GM18508 (cell line): ENCODE measurements around the gene DRD3.

Source experiments
- ATAC-seq: cut with Tn5 transposase; IDR thresholded peaks from one replicate; pipeline ENCODE4 v1.9.1; 2021; ENCODE audit warnings: moderate number of reproducible peaks; ENCODE audit not compliant: insufficient read depth, unreplicated experiment

Gene DRD3

DNA sequence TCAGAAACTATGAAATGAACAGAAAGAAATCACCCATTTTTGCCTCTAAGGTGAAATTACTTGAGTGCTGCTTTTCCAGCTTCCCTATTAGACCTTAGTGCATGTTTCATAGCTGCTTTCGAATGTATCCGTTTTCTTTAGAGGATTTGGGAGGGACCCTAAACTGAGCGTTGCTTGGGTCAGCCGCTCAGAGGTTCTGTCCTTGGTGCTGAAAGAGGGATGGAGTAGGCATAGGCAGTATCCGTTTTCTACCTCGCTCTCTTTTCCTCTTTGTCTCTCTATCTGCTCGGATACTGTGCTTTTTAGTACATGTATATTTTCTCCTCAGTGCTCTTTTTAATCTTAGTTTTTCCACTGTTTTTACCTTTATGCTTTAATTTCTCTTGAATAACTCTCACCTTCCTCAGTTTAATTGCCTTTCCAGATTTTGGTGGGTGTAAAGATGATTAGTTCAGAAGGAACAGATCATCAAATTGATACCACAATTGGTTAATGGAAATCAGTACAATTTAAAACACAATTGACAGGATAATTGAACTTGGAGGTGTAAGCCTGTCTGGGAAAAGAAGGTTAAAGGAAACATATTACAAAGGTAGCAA, at the start of gene DRD3:
DRD3 (minus strand) TSS at position 283 of the 599 bp plus-strand sequence. CDS start 7,060 bp downstream, outside the sequence.
- no peak for ATAC-seq

DNA sequence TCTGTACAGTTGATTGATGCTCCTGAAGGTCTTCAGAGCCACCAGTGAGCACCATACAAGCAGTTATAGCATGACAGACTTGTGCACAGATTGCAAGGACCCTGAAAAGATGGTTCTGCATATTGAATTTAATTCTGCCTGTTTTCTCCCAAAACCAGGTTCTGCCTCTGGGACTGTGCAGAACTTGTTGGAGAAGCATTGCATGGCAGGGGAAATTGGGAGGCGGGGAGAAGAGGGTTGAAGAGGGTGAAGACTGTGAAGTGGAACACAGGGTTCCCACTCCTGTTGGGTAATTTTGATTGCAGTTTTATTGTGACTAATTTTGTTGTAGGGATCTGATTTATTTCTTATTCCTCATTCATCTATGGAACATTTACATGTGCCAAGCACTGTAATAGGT, 48.2 kb upstream of the DRD3 start:
- ATAC-seq: no peak

DNA sequence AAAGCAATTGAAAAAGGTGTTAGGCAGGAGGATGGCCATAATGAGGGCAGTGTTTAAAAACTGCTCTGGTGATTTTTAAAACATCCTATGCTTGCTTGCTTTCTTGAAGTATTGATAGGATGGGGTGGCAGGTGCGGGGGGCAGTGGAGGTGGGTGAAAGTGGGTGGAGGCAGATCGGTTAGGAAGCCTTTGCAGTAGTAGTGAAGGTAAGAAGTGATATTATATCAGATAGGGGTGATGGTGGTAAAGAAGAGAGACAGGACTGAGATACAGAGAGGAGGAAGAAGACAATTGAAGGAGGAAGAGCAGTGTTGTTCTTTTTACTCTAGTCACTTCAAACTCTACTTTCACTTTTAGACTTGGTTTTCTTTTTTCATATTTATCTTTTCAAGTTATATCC, 47.5 kb upstream of the DRD3 start:
- no peak for ATAC-seq

DNA sequence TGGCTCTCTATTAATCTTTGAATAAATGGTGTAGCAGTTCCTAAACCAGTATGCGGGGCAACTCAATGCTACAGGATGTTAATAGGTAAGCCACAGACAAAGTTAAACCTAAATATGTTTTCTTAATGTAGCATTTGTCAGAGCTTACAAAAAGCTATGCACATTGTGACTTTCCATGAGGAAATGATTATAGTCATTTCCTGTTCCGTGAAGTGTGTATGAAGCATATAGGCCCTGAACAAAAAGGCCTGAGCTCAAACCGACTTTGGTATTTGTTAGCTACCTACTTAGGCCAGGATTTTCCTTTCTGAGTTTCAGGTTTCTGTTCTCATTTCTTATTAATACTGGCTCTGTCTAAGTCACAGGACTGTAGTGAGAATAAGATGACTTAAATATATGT, 44.3 kb upstream of the DRD3 start:
- ATAC-seq: peak; percentile 78

DNA sequence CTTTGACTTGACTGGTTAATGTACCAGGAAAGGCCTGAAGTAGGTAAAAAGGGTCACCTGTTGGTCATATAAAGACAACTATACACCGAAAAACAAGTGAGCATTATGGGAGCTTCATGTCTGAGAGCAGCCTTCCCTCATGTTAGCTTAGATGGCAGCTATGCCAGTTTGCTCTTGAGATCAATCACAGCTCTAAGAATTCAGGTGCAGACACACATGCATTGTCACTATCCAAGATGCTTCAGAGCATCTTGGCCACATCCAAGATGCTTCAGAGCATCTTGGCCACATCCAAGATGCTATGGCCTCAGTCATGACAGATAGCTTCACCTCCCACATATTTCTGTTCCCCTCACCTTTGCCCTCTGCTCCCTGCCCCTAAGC, 43.0 kb upstream of the DRD3 start:
- ATAC-seq: no peak

DNA sequence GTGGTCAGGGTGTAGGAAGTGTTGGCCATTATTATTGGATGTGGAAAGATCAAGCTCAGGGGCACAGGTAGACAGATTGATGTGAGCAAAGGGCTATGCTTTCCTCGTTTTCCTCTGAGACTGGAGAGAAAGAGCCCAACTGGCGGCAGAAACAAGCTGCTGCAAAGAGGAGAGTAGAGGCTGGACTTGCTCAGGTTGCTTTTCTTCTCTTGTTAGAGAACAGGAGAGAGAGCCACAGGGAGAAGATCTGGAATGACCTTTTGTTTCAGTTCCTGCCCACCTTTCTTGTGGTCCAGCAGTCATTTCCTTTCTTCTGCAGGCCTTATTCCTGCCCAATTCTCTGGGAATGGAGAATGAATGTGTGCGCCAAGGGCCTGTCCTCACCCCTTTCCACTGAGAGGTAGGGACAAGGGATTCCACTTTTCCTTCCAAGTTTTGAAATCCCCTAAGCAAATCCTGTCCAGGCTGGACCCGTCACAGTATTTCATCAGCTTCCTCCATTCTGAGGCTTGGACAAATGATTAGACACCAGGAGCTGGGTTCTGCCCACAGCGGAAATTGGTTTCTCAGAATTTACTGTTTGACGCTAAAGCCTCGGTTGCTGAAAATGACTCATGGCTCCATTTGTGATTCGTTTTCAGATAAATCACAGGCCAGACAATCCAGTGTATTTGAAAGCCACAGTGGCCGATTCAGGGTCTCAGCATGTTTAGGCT, 42.5 kb upstream of the DRD3 start:
- no peak for ATAC-seq

DNA sequence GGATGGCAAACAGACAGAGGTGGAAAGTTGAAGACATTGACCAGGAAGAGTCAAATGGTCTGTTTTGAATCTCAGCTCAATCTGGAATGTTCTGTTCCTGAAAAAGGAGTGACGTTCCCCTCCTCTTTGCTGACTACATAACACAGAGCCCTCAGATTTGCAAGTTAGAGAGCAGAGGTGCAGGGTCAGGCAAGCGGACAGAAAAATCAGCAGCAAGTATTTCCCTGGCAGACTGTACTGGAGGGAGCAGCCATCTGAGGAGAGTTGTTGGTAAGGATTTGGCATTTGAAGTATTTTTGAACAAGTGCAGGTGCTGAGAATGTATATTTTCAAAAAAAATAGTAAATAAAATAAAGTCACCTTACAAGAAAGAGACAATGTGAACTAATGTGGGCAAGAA, 40.9 kb upstream of the DRD3 start:
- no peak for ATAC-seq

DNA sequence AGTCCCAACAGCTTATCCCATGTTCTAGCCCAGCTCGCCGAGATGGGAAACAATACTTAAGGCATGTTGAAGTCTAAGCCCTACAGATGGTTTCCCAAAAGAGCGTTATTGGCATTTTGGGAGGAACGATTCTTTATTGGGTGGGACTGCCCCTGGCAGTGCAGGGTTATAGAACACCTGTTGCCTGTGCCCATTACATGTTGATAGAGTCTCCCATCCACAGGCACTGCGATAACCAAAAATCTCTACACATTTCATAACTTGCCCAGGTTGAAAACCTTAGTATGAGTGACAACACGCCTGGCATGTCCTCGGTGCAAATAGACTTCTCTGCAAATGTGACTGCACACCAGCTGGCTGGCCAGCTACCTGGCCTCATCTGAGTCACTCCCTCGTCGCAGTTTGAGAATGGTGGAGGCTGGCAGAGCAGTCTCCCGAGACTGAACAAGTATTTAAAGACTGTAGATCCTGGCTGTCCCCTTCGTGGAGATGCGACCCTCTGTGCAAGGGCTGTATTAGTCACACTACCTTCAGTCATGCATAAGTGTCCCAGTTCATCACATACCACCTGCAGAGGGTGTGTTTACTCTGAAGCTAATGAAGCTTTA, 39.8 kb upstream of the DRD3 start:
- ATAC-seq: no peak

DNA sequence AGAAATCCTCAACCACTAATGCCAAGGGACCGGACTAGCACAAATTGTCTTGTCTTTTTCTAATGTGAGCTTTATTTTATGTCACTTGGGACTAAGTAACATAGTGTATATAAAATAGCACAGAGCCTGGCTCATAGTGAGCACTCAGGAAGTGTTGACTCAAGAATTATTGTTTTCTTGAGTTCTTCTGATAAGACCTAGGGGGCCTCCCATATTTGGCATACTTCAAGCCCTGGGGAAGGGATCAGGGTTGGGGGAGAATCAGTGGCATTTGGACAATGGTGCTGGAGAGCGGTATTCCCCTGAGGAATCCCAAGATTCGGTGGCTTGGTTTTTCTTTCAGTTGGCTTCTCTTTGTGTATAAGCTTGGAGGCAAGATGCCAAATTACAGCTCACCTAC, 39.2 kb upstream of the DRD3 start:
- ATAC-seq: no peak

DNA sequence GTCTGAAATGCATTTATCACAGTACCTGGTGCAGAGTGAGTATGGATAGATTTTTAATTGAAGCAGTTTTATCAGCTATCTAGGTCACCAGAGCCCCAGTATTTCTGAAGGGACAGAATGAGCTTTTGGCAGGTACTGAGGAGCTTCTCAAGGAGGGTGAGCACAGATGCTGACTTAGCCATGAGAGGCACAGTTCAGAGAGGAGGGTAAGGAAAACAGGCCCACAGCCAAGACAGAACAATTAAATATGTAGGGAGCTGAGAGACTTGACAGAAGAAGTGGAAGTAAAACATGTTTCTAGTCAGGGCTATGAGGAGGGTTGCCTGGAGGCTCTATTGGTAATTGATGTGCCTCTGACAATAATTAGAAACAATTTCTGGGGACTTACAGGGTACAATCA, 38.4 kb upstream of the DRD3 start:
- no peak for ATAC-seq

DNA sequence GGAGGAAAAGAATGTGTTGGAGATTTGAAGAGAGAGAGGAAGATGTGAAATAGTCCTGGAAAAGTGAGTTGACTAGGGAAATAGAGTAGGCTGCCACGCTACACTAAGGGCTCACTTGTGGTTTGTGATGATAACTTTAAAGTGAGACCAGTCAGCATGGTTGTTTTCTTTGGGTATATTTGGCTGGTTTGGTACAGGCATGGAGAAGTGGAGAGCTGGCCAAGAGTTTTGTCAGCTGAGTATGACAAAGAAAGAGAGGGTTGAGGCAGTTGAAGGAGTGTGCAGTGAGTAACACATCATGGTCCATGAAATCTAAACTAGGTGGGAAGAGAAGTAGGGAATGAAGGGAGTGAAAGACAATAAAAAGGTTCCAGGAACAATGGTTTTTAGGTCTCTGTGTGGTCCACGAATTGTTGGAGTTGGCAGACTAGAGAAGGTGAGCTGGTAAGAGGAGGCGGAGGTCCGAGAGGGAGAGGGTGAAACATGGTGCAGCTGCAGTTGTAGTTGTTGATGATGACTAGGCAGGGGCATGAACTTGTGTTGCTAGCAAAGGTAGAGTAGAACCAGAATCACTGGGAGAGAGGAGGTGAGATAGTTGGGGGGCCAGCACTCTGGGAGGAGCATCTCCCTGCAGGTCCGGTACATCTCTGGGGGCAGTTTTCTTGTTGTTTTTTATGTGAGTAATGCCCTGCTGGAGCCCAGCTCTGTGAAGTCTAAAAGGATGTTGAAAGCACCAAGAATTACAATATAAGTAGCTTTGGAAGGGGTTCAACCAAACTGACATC, 37.5 kb upstream of the DRD3 start:
- no peak for ATAC-seq

DNA sequence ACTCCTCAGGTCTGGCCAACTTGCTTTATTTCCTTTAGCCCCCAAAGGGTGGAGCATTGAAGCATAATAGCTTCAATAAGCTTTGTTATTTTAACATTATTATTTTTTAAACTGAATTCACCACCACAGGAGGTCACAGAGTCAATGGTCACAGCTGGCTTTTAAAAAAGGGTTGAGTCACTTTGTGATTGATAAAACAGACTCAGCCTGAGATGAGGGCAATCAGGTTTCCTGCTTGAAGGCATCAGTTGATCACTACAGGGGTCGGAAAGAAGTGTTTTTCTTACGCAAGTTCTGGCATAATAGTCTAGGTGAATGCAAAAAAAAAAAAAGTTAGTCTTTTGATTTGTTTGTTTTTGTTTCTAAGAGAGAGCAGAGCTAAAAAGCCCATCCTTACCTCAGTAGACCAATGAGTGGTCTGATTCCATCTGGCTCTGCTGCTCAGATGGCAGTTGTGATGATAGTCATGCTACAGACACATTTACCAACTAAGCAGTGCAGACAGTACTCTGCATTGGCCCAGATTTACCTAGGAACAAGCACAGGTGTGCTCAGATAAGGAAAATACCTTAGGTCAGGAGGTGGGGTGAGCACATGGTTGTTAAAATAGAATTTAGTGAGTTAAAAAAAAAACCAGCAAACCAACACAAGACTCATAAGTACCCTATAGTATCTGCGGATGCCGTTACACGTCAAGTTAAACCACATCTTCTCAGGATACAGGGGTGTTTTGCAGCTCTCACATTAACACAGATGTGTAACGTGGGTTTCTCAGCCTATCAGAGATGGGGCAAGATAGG, 35.9 kb upstream of the DRD3 start:
- no peak for ATAC-seq

DNA sequence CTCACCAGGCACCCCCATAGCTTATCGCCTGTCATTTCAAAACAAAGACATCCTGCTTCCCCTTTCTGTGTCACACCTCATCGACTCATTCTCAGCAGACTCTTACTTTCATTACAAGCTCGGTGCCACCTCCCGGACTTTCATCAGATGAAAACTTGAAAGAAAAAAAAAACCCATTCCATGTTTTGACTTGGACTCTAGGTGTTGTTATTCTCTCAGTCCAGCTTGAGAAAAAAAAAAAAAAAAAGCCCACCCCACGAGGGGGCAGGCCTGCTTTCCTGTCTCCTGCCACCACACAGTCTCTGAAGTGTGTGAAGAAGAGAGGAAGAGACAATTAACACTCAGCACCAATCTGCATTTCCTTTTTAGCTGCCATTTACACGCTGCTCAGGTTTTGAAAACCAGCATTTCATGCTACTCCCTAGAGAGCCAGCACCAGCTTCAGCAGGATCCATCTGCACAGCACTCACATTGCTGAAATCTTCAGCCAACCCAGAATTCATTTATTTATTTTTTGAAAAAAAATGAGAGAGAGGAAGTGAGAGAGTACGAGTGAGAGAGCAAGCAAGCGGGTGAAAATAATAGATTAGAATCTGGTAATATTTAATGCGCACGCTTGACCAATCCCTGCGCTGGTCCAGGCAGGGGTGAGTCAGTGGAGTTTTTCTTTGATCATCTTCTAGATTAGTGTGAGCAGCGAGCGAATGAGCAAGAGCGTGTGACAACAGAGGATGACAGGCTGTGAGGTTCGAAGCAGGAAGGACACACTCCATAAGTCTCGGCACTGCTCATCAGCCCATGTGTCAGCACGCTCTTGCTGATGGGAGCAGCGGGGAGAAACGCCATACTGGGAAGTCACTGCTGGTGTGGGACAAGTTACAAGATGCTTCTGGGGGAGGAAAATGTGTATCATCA, 35.0 kb upstream of the DRD3 start:
- ATAC-seq: peak; percentile 76

DNA sequence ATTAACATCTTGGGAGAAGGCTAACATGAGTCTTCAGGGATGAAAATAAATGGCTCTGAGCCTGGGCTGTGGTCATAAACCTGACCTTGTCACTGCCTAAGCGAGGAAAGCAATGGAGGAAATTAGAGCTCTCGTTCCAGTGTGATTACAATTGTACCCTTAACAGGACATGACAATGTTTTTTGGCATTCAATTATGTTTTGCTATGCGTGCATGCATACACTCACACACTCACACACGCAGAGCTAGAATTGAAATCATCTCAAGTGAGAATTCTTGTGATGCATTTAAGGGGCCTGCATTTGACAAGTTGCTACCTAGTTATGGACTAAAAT, 34.4 kb upstream of the DRD3 start:
- peak; percentile 2 for ATAC-seq

DNA sequence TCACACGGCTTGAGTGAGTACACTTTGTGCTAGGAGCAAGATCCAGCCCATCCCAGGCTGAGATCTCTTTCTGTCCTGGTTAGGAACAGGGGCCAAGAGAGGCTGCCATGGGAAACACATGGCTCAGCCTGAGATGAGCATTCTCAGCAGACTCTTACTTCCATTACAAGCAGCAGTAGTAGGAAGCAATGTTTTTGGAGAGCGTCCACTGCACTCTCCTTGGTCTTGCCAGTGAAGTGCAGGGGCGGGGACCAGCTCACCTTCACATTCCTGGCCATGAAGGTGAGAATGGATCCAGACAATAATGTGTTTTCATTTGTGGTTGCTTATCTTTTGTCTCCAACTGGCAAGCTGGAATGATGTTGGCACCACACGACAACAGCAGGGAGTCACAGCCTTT, 33.8 kb upstream of the DRD3 start:
- ATAC-seq: no peak

DNA sequence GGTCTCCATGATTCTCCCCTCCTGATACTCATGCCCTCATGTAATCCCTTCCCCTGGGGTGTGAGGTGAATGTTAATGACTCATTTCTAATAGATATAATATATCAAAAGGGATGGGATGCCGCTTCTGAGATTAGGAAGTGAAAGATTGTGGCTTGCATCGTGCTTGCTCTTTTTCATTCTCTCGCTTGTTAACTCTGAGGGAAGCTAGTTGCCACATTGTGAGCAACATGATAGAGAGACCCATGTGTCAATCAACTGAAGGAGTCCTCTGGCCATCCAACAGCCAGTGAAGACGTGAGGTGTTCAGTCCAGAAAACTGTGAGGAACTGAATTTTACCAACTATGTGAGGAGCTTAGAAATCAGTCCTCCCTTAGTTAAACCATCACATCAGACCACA, 28.9 kb upstream of the DRD3 start:
- ATAC-seq: peak; percentile 81

DNA sequence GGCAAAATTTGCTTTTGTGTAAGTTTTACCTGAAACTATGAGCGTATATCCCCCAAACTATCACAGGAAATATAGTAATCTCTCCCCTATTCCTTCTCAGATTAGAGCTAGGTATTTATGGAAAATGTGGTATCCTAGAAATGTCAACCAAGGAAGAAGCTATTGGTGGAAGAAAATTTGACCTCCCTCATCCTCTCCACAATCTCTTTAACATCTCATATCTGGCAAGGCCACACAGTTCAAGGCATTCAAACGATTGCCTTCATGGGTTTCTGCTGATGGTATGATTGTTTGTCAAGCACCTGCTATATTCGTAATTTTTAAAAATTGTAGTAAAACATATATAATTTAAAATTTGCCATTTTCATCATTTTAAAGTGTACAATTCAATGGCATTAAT, 27.5 kb upstream of the DRD3 start:
- ATAC-seq: no peak

DNA sequence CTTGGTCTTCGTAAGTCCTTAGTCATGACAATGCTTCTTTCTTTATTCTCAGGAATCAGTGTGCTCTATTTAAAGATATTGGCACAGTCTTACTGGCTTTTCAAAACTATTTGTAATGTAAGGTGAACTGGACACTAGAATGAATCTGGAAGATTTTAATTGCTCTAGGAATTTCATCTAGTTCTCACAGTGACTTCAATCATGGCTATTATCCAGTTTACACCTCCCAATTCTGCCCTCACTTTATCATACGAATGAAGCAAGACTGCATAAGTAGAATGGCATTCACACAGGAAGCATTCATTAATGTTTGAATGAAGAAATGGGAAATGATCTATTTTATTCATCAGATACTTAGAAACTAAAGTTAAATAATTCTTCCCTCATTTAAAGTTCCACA, 26.7 kb upstream of the DRD3 start:
- ATAC-seq: no peak

DNA sequence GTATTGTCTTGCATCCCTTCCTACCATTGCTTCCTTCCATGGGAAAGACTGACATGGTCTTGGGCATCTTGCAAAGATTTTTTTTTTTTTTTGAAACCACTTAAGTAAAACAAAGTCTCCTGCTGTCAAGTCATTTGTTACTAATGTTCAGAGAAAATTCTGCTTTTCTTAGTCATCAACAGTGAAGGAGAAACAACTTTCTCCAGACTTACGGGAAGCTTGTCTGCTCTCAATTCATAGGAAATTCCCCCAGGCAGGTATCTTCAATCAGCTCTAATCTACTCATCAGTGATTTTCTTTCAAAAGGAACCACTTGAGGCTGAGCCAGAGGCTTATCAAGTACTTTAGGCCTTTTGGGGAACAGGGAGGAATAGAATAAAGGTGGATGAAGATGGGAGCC, 15.9 kb upstream of the DRD3 start:
- no peak for ATAC-seq

DNA sequence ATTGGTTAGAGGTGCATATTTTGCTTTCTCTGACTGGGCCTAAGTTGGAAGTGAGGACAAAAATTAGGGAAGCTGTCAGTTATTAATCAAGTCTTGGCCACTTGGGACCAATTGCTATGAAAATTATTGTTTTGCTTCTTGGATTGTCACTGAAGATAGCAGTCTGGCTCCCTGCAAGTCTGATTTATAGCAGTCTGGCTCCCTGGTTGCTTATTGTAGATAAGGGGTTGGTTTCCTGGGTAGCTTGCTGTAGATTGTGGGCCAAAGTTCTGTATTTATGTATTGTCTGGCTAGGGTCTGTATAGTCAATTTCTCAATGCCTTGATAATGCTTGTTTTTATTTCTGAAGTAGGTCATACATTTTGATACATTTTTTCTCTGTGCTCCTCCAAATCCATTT, 13.3 kb upstream of the DRD3 start:
- ATAC-seq: no peak
